GM12801 (cell line): ENCODE data around the gene CMTM7.

Experiments used
- CTCF ChIP-seq: IDR thresholded peaks from one replicate; pipeline ENCODE4 v1.5.1; 2011; ENCODE audit warnings: control low read depth; ENCODE audit not compliant: insufficient read length; ENCODE audit errors: extremely low read depth

Gene CMTM7

GRCh38 chr3:32434206-32434605, 42.6 kb downstream of the CMTM7 start:
- no peak for TF ChIP-seq CTCF

GRCh38 chr3:32435911-32436815, 44.5 kb downstream of the CMTM7 start:
- TF ChIP-seq CTCF = no peak

DNA sequence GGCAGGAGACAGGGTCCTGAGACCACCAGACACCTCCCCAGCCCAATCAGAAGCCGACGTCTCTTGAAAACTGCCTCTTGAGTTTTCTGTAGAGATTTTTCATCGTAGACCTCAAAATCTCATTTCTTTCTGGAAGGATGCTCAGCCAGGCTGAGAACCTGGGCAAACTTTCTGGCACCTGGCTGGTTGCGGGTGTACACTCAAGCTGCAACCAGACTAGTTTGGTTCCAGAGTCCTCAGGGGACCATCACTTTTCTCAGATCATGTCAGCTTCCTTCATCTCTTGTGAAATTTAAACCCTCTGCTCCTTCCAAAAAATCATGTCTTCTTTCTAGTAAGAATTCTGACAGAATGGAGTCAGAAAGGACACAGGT, 45.1 kb downstream of the CMTM7 start:
- no peak for TF ChIP-seq CTCF

- no peak for TF ChIP-seq CTCF
Measured at GRCh38 chr3:32437896-32438295, 46.2 kb downstream of the CMTM7 start.

DNA sequence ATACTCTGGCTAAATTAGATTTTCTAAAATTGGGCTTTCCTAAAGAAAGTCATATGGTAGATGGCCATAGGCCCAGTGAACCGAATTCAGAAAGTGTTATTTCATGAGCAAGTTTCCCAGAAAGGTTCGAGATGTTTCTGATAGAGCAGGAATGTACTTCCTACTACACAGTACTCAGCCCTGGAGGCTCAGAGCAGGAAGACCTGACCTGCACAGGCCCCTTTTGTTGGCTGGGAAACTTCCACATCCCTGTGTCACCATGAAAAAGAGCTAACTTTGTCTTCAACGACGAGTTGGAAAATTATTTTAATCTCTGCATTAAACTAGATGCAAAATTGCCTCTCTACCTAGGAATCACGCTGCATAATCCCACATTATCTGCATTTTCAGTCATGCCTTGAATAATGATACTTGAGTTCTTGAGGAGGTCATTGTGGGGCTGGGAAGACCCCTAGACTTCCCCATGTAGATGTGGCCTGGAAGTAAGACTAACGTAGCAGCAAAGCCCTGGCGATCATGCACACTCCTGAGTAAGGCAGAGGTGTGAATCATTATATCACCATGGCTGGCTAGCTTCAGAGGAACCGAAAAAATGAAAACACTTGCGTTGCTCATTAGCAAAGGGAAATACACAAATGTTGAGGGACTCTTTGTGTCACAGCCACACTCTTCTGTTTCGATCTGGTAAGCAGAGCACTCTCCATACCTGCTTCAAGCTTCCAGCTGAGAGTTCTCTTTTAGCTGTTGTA, 47.1 kb downstream of the CMTM7 start:
- TF ChIP-seq CTCF = no peak

DNA sequence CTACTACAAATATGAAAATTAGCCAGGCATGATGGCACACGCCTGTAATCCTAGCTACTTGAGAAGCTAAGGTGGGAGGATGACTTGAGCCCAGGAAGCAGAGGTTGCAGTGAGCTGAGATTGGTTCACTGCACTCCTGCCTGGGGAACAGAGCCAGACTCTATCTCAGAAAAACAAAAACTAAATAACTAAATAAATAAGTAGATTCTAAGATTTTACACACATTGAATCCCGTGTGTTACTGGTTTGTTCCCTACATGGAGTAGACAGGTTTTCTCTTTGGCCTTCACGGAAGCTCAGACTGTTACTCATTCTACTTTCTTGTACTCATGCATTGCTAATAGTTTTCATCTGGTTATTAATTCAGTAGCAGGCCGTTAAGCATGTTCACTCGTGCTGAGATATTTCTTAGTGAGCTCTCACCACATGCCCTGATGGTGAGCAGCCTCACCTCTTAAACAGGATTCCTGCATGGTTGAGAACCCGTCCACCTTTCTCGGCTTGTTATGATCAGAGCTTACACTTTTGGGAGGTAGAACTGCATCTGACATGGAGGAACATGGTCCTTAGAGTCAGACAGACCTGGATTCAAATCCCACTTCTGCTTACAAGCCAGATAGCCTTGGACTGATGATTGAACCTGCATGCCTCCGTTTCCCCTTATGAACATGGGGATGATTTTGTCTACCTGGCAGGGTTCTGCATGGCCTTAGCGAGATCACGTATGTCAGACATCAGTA, 49.1 kb downstream of the CMTM7 start:
- no peak for TF ChIP-seq CTCF

DNA sequence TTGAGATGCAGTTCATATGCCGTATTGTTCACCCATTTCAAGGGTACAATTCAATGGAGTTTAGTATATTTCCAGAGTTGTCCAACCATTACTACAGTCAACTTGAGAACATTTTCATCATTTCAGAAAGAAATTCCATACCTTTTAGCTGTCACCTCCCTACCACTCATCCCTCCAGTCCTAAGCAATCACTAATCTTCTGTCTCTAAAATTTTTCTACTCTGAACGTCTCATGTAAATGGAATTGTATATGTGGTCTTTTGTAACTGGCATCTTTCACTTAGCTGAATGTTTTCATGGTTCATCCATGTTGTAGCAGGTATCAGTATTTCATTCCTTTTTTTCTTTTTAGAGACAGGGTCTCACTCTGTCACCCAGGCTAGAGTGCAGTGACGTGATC, 51.1 kb downstream of the CMTM7 start:
- TF ChIP-seq CTCF = no peak
